ENCODE data around the gene MGLL. TPM values are rescaled to one million over a fixed set of nuclear protein-coding genes. Genes with fewer than 3 reads are reported as not detected.

MGLL gene
- total and polyA plus RNA-seq, 2 donors (not counting 1 experiment from before 2014, with no cell fraction given), result 1.7 to 6.9 TPM

GRCh38 chr3:127665586-127665985, 156.7 kb downstream of the MGLL start:
- Histone ChIP-seq H3K79me2 (ENCODE audit: control insufficient read depth, insufficient read depth, low read length) (no peaks in the 10 kb centered on the region), H3K9ac (ENCODE audit: low read length) (no peak overlapping the region), H3K27me3 (replicated peaks in 1 of 4; ENCODE audit: control extremely low read depth in 1 of 4, control insufficient read depth in 3 of 4, insufficient read depth in 4 of 4, low read length in 3 of 4) (no peaks in the 10 kb centered on the region), H3K9me3 (ENCODE audit: control extremely low read depth in 1 of 3, control insufficient read depth in 2 of 3, insufficient read depth in 1 of 3, low read length in 2 of 3) (no peaks in the 10 kb centered on the region), H2AFZ (ENCODE audit: insufficient read depth, low read depth, low read length, poor library complexity, severe bottlenecking) (no peak overlapping the region), H3K27ac (ENCODE audit: low read length in 2 of 2) (no peak overlapping the region), H3K4me1 (ENCODE audit: control insufficient read depth in 2 of 2, insufficient read depth in 2 of 2, low read length in 2 of 2) (no peaks in the 10 kb centered on the region), H3K4me2 (replicated peaks; ENCODE audit: low read depth, low read length, poor library complexity, severe bottlenecking) (no peak overlapping the region), H4K20me1 (ENCODE audit: control insufficient read depth, insufficient read depth, low read length, poor library complexity, severe bottlenecking) (no peaks in the 10 kb centered on the region), H3K36me3 (replicated peaks in 1 of 2; ENCODE audit: control extremely low read depth in 1 of 2, control insufficient read depth in 1 of 2, extremely low read depth in 1 of 2, insufficient read depth in 2 of 2, low read length in 1 of 2) (no peaks in the 10 kb centered on the region), H3K4me3 (ENCODE audit: control extremely low read depth in 1 of 5, extremely low read depth in 1 of 5, insufficient read depth in 1 of 5, low read depth in 2 of 5, low read length in 4 of 5) (no peak overlapping the region)
- ATAC-seq (ENCODE audit: low read depth) (no peak), DNase-seq (no peak)
- no peaks in the 10 kb centered on the region for H3K9me3 Mint-ChIP-seq (ENCODE audit: insufficient read depth)
- H3K27ac Mint-ChIP-seq, result no peak overlapping the region
- H3K27me3 Mint-ChIP-seq, result no peaks in the 10 kb centered on the region
- no peaks in the 10 kb centered on the region for H3K4me1 Mint-ChIP-seq
- no peak overlapping the region for H3K4me3 Mint-ChIP-seq
- intact Hi-C loops (cut with micrococcal nuclease), result no loop called here
- TF ChIP-seq EZH2 (IDR thresholded peaks at IDR 0.05; ENCODE audit: borderline replicate concordance, insufficient read depth, low read depth, low read length, poor library complexity, severe bottlenecking), result no peak
- no peak for TF ChIP-seq CTCF (IDR thresholded peaks at IDR 0.05)
- 95% methylated on average over 3 of the region's 3 CpGs for WGBS (ENCODE audit: insufficient coverage)
- POLR2A ChIA-PET, result no interaction called here
- CTCF ChIA-PET, result no interaction called here

GRCh38 chr3:127665165-127665564, 157.2 kb downstream of the MGLL start:
- no peak overlapping the region for H2AFZ ChIP-seq (ENCODE audit: insufficient read depth, low read depth, low read length, poor library complexity, severe bottlenecking)
- H3K9ac ChIP-seq (ENCODE audit: low read length), result no peak overlapping the region
- no peaks in the 10 kb centered on the region for H3K27me3 ChIP-seq (replicated peaks in 1 of 4; ENCODE audit: control extremely low read depth in 1 of 4, control insufficient read depth in 3 of 4, insufficient read depth in 4 of 4, low read length in 3 of 4)
- no peaks in the 10 kb centered on the region for H3K79me2 ChIP-seq (ENCODE audit: control insufficient read depth, insufficient read depth, low read length)
- ChIA-PET POLR2A (no interaction called here), CTCF (no interaction called here)
- H3K36me3 ChIP-seq (replicated peaks in 1 of 2; ENCODE audit: control extremely low read depth in 1 of 2, control insufficient read depth in 1 of 2, extremely low read depth in 1 of 2, insufficient read depth in 2 of 2, low read length in 1 of 2), result no peaks in the 10 kb centered on the region
- DNase-seq (no peak), ATAC-seq (ENCODE audit: low read depth) (no peak)
- Mint-ChIP-seq H3K4me3 (no peak overlapping the region), H3K9me3 (ENCODE audit: insufficient read depth) (no peaks in the 10 kb centered on the region), H3K4me1 (no peaks in the 10 kb centered on the region), H3K27ac (no peak overlapping the region), H3K27me3 (no peaks in the 10 kb centered on the region)
- H4K20me1 ChIP-seq (ENCODE audit: control insufficient read depth, insufficient read depth, low read length, poor library complexity, severe bottlenecking), result no peaks in the 10 kb centered on the region
- no peak overlapping the region for H3K27ac ChIP-seq (ENCODE audit: low read length in 2 of 2)
- TF ChIP-seq EZH2 (IDR thresholded peaks at IDR 0.05; ENCODE audit: borderline replicate concordance, insufficient read depth, low read depth, low read length, poor library complexity, severe bottlenecking) (no peak), CTCF (IDR thresholded peaks at IDR 0.05) (no peak)
- no peak overlapping the region for H3K4me2 ChIP-seq (replicated peaks; ENCODE audit: low read depth, low read length, poor library complexity, severe bottlenecking)
- whole genome bisulfite sequencing (ENCODE audit: insufficient coverage), result 100% methylated on average over 1 of the region's 2 CpGs
- H3K4me3 ChIP-seq (ENCODE audit: control extremely low read depth in 1 of 5, extremely low read depth in 1 of 5, insufficient read depth in 1 of 5, low read depth in 2 of 5, low read length in 4 of 5), result no peak overlapping the region
- no peaks in the 10 kb centered on the region for H3K4me1 ChIP-seq (ENCODE audit: control insufficient read depth in 2 of 2, insufficient read depth in 2 of 2, low read length in 2 of 2)
- intact Hi-C loops (cut with micrococcal nuclease), result no loop called here
- H3K9me3 ChIP-seq (ENCODE audit: control extremely low read depth in 1 of 3, control insufficient read depth in 2 of 3, insufficient read depth in 1 of 3, low read length in 2 of 3), result no peaks in the 10 kb centered on the region
